ENCODE results near the gene TNIP3.

GRCh38 chr4:121108557-121108956 lies 55.6 kb downstream of the TNIP3 start:
- TF ChIP-seq POLR2A (IDR thresholded peaks at IDR 0.05; ENCODE audit: low read depth, low read length) (no peak), POLR2AphosphoS5 (IDR thresholded peaks at IDR 0.05; ENCODE audit: low read depth, low read length) (no peak), TAF1 (IDR thresholded peaks at IDR 0.05; ENCODE audit: borderline replicate concordance, low read depth, low read length) (no peak)

All from GM12892 (cell line).